ENCODE measurements around the gene BET1L.
"Not testable (repeated sequence)": the region's sequence is repeated elsewhere in the genome, so short reads cannot be mapped to it uniquely, and the experiment has no call there.

The BET1L gene

GRCh38 chr11:191490-192478 lies 15.4 kb downstream of the BET1L start:
- DNase-seq: not testable (repeated sequence)

- not testable (repeated sequence) for DNase-seq
These were observed 16.7 kb downstream of the BET1L start for GRCh38 chr11:190546-190945.

DNA sequence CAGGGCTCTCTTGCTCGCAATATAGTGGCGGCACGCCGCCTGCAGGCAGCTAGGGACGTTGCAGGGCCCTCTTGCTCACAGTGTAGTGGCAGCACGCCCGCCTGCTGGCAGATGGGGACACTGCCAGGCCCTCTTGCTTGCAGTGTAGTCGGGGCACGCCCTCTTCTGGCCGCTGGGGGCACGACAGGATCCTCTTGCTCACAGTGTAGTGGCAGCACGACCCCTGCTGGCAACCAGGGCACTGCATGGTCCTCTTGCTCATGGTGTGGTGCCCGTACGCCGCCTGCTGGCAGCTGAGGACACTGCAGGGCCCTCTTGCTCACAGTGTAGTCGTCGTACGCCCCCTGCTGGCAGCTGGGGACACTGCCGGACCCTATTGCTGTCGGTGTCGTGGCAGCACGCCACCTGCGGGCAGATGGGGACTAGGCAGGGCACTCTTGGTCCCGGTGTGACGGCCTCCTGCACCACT lies 17.3 kb downstream of the BET1L start:
- DNase-seq: not testable (repeated sequence)

GRCh38 chr11:189200-189783 lies 17.9 kb downstream of the BET1L start:
- not testable (repeated sequence) for DNase-seq

- not testable (repeated sequence) for DNase-seq
These were observed 27.0 kb downstream of the BET1L start for GRCh38 chr11:180242-180641.

Measured in suppressor macrophage treated with lipopolysaccharide for 4 hours (primary cell).